GM21367 (cell line): Measurements from ENCODE around the gene SGMS1.

Experiments used
- ATAC-seq: cut with Tn5 transposase; IDR thresholded peaks from one replicate; pipeline ENCODE4 v1.9.1; 2021; ENCODE audit not compliant: unreplicated experiment

SGMS1 gene

GRCh38 chr10:50349554-50349953 is 274.2 kb downstream of the SGMS1 start:
- ATAC-seq, result no peak

GRCh38 chr10:50347394-50347802 is 276.4 kb downstream of the SGMS1 start:
- ATAC-seq, result peak; percentile 85

- peak; percentile 4 for ATAC-seq
These were observed 276.8 kb downstream of the SGMS1 start for GRCh38 chr10:50346942-50347341.

- no peak for ATAC-seq
These were observed 278.2 kb downstream of the SGMS1 start for GRCh38 chr10:50345545-50345944.

GRCh38 chr10:50343702-50344331 is 279.9 kb downstream of the SGMS1 start:
- no peak for ATAC-seq

GRCh38 chr10:50341987-50342386 is 281.8 kb downstream of the SGMS1 start:
- no peak for ATAC-seq

- no peak for ATAC-seq
These were observed 287.6 kb downstream of the SGMS1 start for GRCh38 chr10:50336140-50336539.

- ATAC-seq, result no peak
These were observed 288.4 kb downstream of the SGMS1 start for GRCh38 chr10:50335397-50335796.

GRCh38 chr10:50334273-50334672 is 289.5 kb downstream of the SGMS1 start:
- ATAC-seq, result no peak

- no peak for ATAC-seq
These were observed 289.9 kb downstream of the SGMS1 start for GRCh38 chr10:50333872-50334271.

- no peak for ATAC-seq
These were observed 291.5 kb downstream of the SGMS1 start for GRCh38 chr10:50332108-50332842.

GRCh38 chr10:50331486-50331885 is 292.3 kb downstream of the SGMS1 start:
- ATAC-seq, result no peak

- no peak for ATAC-seq
These were observed 296.7 kb downstream of the SGMS1 start for GRCh38 chr10:50326757-50327701.

GRCh38 chr10:50326172-50326555 is 297.6 kb downstream of the SGMS1 start:
- no peak for ATAC-seq

- ATAC-seq, result peak; percentile 74
These were observed 298.1 kb downstream of the SGMS1 start for GRCh38 chr10:50325449-50326171.

- no peak for ATAC-seq
These were observed 298.9 kb downstream of the SGMS1 start for GRCh38 chr10:50324680-50325393.

GRCh38 chr10:50324046-50324445 is 299.7 kb downstream of the SGMS1 start:
- ATAC-seq, result no peak

- ATAC-seq, result no peak
These were observed 301.7 kb downstream of the SGMS1 start for GRCh38 chr10:50322077-50322476.

- ATAC-seq, result no peak
These were observed 305.6 kb downstream of the SGMS1 start for GRCh38 chr10:50318129-50318528.
